ENCODE results near the gene CHI3L2. TPM values are rescaled to one million over a fixed set of nuclear protein-coding genes. Genes with fewer than 3 reads are reported as not detected.

The CHI3L2 gene
- total and polyA plus RNA-seq, 2 of the 13 experiments (the other 11 are each of a cell fraction or from before 2014, with no cell fraction given): 0.46 to 1.7 TPM

- intact Hi-C loops (cut with micrococcal nuclease; ENCODE audit: unreplicated experiment): no loop called here
- in situ Hi-C loops (cut with HindIII; ENCODE audit: extremely low pct_ligation_motif_present, low pct_unique_long_range_greater_than_20kb): no loop called here
- FAIRE-seq (no peak), DNase-seq (ENCODE audit: low spot score) (no peak), ATAC-seq (no peak)
- ChIA-PET POLR2A (no interaction called here), CTCF (ENCODE audit: low intra/inter-chr PET ratio, low total read pairs) (no interaction called here)
- Histone ChIP-seq H3K9ac (ENCODE audit: insufficient read depth, low read depth, low read length) (no peak overlapping the region), H3K4me1 (ENCODE audit: insufficient read depth, low read length) (peaks cover 92% of the 10 kb centered on the region), H3K4me2 (ENCODE audit: low read depth, low read length) (no peak overlapping the region), H3K36me3 (replicated peaks in 1 of 2; ENCODE audit: control insufficient read depth in 1 of 2, insufficient read depth in 2 of 2, low read length in 2 of 2) (no peaks in the 10 kb centered on the region), H3K27me3 (ENCODE audit: control insufficient read depth in 1 of 2, insufficient read depth in 2 of 2, low read length in 2 of 2) (no peaks in the 10 kb centered on the region), H2AFZ (ENCODE audit: low read length) (no peak overlapping the region), H3K27ac (ENCODE audit: extremely low read length, insufficient read depth, low read length) (no peak overlapping the region), H4K20me1 (ENCODE audit: insufficient read depth, low read length) (no peaks in the 10 kb centered on the region), H3K79me2 (ENCODE audit: insufficient read depth, low read length) (no peaks in the 10 kb centered on the region), H3K9me3 (ENCODE audit: low read length) (no peaks in the 10 kb centered on the region), H3K4me3 (replicated peaks in 1 of 3; ENCODE audit: insufficient read depth in 1 of 3, low read depth in 2 of 3, low read length in 3 of 3) (no peak overlapping the region)
- 72% methylated on average over 3 of the region's 3 CpGs for WGBS (ENCODE audit: low lambda C conversion rate)
- TF ChIP-seq ZNF337 (CRISPR knock-in tag; IDR thresholded peaks at IDR 0.05; ENCODE audit: borderline replicate concordance, low read depth) (no peak), ZNF367 (CRISPR knock-in tag; IDR thresholded peaks at IDR 0.05; ENCODE audit: borderline replicate concordance) (no peak), ZNF629 (CRISPR knock-in tag; conservative IDR thresholded peaks at IDR 0.05) (no peak), ZNF512 (CRISPR knock-in tag; IDR thresholded peaks at IDR 0.05) (no peak), HNF4G (IDR thresholded peaks at IDR 0.05; ENCODE audit: borderline replicate concordance, low read depth, low read length) (no peak), HNF4G (CRISPR knock-in tag; IDR thresholded peaks at IDR 0.05; ENCODE audit: borderline replicate concordance, low read depth) (no peak), ZFP90 (CRISPR knock-in tag; IDR thresholded peaks at IDR 0.05; ENCODE audit: borderline replicate concordance) (no peak), ZNF75D (CRISPR knock-in tag; IDR thresholded peaks at IDR 0.05; ENCODE audit: borderline replicate concordance) (no peak), ZNF124 (CRISPR knock-in tag; IDR thresholded peaks at IDR 0.05) (no peak), RARA (CRISPR knock-in tag; IDR thresholded peaks at IDR 0.05) (no peak), DMTF1 (CRISPR knock-in tag; IDR thresholded peaks at IDR 0.05) (no peak), NFYB (CRISPR knock-in tag; IDR thresholded peaks at IDR 0.05) (no peak), ZBTB42 (CRISPR knock-in tag; IDR thresholded peaks at IDR 0.05) (no peak), ZSCAN25 (CRISPR knock-in tag; IDR thresholded peaks at IDR 0.05) (no peak), MEIS2 (CRISPR knock-in tag; IDR thresholded peaks at IDR 0.05) (no peak), ZMAT5 (CRISPR knock-in tag; IDR thresholded peaks at IDR 0.05; ENCODE audit: borderline replicate concordance, low read depth) (no peak), HMGA1 (CRISPR knock-in tag; conservative IDR thresholded peaks at IDR 0.05) (no peak), ZNF205 (CRISPR knock-in tag; IDR thresholded peaks at IDR 0.05) (no peak), HNF4A (CRISPR knock-in tag; IDR thresholded peaks at IDR 0.05) (no peak), MXD4 (CRISPR knock-in tag; IDR thresholded peaks at IDR 0.05) (no peak)
- BruUV-seq (replicated peaks): no TSS peak
Measured at GRCh38 chr1:111199329-111199728, 28.2 kb upstream of the CHI3L2 start.

All from HepG2 (cell line).